Kidney epithelial cell (primary cell): ENCODE results near the gene MPPE1. TPM values are rescaled to one million over a fixed set of nuclear protein-coding genes. Genes with fewer than 3 reads are reported as not detected.

Experiments used
- DNase-seq: peaks from one replicate; pipeline ENCODE4 v3.0.0-alpha.2; 2010; ENCODE audit warnings: low read depth
- H3K27me3 ChIP-seq: 2 replicates; pipeline ENCODE4 v1.6.0; 2011; ENCODE audit warnings: low read length; ENCODE audit not compliant: control insufficient read depth, insufficient read depth
- H3K36me3 ChIP-seq: 2 replicates; pipeline ENCODE4 v1.5.1; 2011; ENCODE audit warnings: low read length; ENCODE audit not compliant: control insufficient read depth, insufficient read depth
- H3K4me3 ChIP-seq: 2 replicates; pipeline ENCODE4 v1.5.1; 2011; ENCODE audit warnings: low read depth, mild to moderate bottlenecking, control low read depth, low read length
- CTCF ChIP-seq: IDR thresholded peaks from 2 replicates; pipeline ENCODE4 v1.5.1; 2011; ENCODE audit warnings: mild to moderate bottlenecking, moderate library complexity, low read length, control low read depth, inconsistent platforms; ENCODE audit not compliant: insufficient read depth, poor library complexity, severe bottlenecking
- total RNA-seq: library from RNA; depleted of rRNA; stranded (reverse); fragments of >200 nt; gene quantifications from 2 replicates; pipeline ENCODE4 v1.2.3, GENCODE V29; 2015

Gene MPPE1
- total RNA-seq, 1 donor from 2014 or later = 26.6 TPM

GRCh38 chr18:11882636-11883035, 25.5 kb downstream of the MPPE1 start:
- no peaks in the 10 kb centered on the region for H3K27me3 ChIP-seq
- H3K4me3 ChIP-seq = no peak overlapping the region
- no peaks in the 10 kb centered on the region for H3K36me3 ChIP-seq
- TF ChIP-seq CTCF = no peak
- no peak for DNase-seq

DNA sequence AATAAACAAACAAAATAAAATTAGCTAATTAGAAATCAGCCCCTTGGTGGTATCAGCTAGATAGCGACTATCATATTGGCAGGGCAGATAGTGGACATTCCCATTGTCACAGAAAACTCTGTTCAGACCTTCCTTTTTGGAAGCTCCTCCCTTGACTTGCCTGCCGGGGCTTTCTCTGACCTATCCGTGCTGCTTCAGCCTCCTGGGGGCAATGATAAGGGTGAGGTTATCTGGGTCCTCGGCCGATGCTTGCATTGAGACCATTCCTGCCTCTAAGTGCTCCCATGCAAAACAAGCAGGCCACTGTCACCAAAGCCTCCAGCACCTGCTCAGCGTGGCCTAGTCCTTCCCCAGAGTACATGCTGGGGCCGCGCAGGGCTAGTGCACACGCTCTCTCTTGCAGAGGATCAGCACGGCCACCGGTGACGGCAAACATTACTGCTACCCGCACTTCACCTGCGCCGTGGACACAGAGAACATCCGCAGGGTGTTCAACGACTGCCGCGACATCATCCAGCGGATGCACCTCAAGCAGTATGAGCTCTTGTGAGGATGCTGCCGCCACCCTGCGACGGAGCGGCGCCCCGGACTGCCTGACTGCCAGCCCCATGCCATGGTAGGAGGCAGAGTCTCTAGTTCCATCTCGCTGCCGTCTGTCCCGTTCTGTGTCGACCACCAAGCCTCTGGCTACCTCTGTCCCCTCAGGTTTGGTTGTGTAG, 27.4 kb downstream of the MPPE1 start:
- no peak overlapping the region for H3K4me3 ChIP-seq
- no peaks in the 10 kb centered on the region for H3K36me3 ChIP-seq
- DNase-seq = no peak
- TF ChIP-seq CTCF = no peak
- H3K27me3 ChIP-seq = no peaks in the 10 kb centered on the region

- TF ChIP-seq CTCF = no peak
- no peak for DNase-seq
- no peaks in the 10 kb centered on the region for H3K27me3 ChIP-seq
- H3K36me3 ChIP-seq = no peaks in the 10 kb centered on the region
- no peak overlapping the region for H3K4me3 ChIP-seq
These were observed 30.5 kb downstream of the MPPE1 start for GRCh38 chr18:11877497-11878135.

DNA sequence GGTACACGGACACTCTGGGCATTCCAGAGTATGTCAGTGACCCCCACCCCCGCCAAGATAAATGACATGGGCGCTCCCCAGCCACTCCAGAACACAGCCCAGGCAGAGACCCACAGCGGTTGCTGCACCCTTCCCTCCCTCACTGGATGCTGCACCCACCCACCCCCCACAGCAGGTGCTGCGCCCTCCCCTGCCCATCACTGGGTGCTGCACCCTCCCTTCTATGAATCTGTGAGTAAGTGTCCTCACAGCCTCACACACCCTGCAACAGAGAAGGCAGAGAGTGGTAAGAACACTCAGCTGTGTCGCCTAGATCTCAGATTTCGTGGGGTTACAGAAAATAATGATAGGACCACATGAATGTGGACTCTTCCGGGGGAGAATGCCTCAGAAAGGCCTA, 33.4 kb downstream of the MPPE1 start:
- TF ChIP-seq CTCF = no peak
- no peaks in the 10 kb centered on the region for H3K36me3 ChIP-seq
- DNase-seq = no peak
- H3K4me3 ChIP-seq = no peak overlapping the region
- H3K27me3 ChIP-seq = no peaks in the 10 kb centered on the region

- no peak for DNase-seq
- no peak for TF ChIP-seq CTCF
- Histone ChIP-seq H3K4me3 (no peak overlapping the region), H3K36me3 (no peaks in the 10 kb centered on the region), H3K27me3 (no peaks in the 10 kb centered on the region)
These were observed 34.3 kb downstream of the MPPE1 start for GRCh38 chr18:11873670-11874340.
